Esophagus squamous epithelium (tissue), 4 donors: ENCODE measurements around the gene OR4C3.

Experiments used
- CTCF ChIP-seq, 6 experiments: fragments of 450-650 bp in 4 of 6; fragments of 200-600 bp in 2 of 6; sonication (generic) in 2 of 6; IDR thresholded peaks; one replicate each; pipeline ENCODE4 v1.5.1; 2016 to 2019; ENCODE audit warnings: antibody characterized with exemption in 6 of 6, mild to moderate bottlenecking in 4 of 6, moderate library complexity in 4 of 6
- POLR2A ChIP-seq, 4 donors: fragments of 450-650 bp; IDR thresholded peaks; one replicate each; pipeline ENCODE4 v1.6.1; 2017; ENCODE audit warnings: antibody characterized with exemption in 4 of 4, mild to moderate bottlenecking in 4 of 4, moderate library complexity in 3 of 4

DNA sequence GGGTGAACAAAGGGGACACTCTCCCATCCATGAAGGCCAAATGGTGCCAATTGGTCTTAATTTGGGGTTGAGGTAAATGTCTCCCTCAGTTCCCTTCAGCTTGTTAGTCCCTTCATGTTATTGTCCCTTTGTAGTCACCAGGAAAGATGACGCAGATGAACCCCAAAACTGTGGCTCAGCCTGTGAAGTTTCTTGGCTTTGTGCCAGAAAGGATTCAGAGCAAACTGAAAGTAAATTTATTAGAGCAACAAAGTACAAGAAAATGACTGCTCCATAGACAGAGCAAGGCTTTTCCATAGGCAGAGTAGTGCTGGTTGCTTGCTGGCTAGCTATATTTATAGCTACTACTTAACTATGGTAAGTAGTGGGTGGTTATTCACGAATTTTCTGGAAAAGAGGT is 16.7 kb downstream of the OR4C3 start:
- no peak for TF ChIP-seq POLR2A (IDR thresholded peaks at IDR 0.05)
- no peak for TF ChIP-seq CTCF (IDR thresholded peaks at IDR 0.05)
